Amniotic stem cell (primary cell): ENCODE measurements around the gene KBTBD3.
A peak's percentile ranks its signal among the peaks of the same experiment; 100 is the strongest.
"Not testable (repeated sequence)": the region's sequence is repeated elsewhere in the genome, so short reads cannot be mapped to it uniquely, and the experiment has no call there.

Source experiments
- DNase-seq: peaks from one replicate; lab custom pipeline; 2025; lab: John Stamatoyannopoulos, UW

KBTBD3 gene

GRCh38 chr11:106061954-106062949 is 14.9 kb downstream of the KBTBD3 start:
- DNase-seq: no peak

DNA sequence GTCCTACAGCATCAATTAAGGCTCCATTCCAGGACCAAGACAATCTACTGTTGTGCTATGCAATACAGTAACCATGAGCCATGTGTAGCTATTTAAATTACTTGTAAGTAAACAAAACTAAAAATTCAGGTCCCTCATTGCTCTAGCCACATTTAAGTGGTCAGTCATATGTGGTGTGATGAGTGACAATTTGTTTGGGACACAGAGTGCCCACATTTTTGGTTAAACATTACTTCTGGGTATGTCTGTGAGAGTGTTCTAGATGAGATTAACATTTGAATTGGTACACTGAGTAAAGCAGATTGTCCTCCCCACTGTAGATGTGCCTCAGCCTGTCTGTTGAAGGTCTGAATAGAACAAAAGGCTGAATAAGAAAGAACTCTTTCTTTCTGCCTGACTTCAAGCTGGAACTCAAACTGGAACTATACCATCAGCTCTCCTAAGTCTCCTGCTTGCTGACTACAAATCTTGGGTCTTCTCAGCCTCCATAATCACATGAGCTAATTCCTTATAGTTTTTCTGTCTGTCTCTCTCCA is 15.8 kb downstream of the KBTBD3 start:
- DNase-seq: no peak

DNA sequence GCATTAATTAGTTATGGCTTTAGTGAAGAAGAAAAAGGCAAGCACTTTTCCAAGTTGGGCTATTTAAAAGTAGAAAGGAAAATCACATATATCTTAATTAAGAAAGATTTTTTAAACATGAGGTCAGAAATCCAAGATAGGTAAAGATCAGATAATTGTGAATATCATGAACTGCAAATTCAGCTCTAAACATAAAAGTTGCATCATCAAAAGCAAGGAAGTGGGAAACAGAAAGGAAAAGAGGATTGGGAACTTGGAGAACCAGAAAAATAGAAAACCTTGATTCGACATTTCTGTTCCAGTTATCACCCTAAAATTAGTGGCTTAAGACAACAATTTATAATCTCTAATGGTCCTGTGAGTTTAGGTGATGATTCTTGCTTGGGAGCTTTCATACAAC is 17.5 kb downstream of the KBTBD3 start:
- DNase-seq: no peak

- DNase-seq: not testable (repeated sequence)
Measured at GRCh38 chr11:106058377-106058776, 18.8 kb downstream of the KBTBD3 start.

DNA sequence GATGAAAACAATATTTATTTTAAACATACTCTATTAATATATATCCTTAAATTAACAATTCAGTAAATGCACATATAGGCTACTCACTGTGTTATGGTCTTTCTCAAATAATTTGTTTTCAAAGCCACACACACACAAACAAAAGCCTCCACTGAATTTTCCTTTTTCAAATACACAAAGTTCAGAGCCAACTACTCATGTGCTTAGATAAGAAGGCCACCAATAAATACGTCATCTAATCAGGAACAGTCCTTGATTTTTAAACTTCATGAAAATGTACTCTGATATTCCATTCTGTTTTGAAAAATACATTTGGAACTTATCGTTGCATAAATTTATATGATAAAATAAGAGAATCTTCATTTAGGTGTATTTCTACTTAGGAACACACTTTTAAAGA is 26.0 kb downstream of the KBTBD3 start:
- DNase-seq: no peak

- DNase-seq: no peak
Measured at GRCh38 chr11:106049727-106050476, 27.2 kb downstream of the KBTBD3 start.

DNA sequence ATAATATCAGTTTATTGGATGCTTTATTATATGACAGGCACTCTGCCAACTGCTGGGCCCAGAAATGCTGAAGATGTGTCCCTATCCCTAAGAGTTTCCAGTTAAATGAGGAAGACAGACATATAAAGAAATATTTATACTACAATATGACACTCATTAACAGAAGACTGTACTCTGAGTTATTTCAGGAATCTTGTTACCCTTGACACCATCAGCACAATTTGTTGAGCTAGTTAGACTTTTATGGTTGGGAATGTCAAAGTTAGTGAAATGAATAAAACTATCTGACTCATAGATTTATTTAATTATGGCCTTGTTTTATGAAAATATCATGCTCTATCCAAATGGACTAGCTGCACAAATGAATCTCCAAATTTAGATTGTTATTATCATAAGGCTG is 29.5 kb downstream of the KBTBD3 start:
- DNase-seq: no peak

GRCh38 chr11:106043540-106043939 is 33.6 kb downstream of the KBTBD3 start:
- DNase-seq: no peak

DNA sequence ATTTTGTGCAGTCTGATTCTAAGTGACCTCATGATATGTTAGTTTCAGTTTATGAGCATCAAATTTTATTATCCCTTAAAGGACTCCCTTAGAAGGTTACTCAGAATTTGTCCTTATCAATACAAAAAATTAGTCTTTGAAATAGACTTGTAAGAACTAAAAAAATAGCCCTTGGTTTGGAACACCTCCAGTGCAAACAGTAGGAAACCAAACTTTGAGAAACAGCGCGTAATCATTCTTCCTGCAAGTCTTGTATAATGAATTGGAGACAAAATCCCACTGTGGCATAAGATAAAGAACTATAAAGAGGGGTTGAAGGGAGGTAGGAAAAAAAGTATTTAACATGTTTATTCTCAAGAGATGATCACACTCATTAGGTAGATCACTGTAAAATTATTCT is 44.3 kb downstream of the KBTBD3 start:
- no peak for DNase-seq

DNA sequence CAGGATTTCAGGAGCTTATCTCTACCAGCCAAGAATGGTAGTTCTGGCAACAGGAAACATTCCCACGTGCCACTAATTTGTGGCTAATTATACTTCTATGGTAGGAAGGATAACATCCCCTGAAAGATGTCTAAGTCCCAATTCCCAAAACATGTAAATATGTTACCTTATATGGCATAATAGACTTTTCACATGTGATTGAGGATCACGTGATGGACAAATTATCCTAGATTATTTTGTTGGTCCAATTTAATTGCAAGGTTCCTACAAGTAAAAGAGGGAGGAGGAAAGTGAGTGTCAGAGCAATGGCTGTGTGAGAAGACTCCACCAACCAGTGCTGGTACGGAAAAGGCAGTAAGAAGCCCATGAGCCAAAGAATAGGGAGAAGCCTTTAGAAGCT is 45.2 kb downstream of the KBTBD3 start:
- no peak for DNase-seq

- no peak for DNase-seq
Measured at GRCh38 chr11:106031202-106031810, 45.8 kb downstream of the KBTBD3 start.

- DNase-seq: no peak
Measured at GRCh38 chr11:106030609-106031008, 46.5 kb downstream of the KBTBD3 start.

DNA sequence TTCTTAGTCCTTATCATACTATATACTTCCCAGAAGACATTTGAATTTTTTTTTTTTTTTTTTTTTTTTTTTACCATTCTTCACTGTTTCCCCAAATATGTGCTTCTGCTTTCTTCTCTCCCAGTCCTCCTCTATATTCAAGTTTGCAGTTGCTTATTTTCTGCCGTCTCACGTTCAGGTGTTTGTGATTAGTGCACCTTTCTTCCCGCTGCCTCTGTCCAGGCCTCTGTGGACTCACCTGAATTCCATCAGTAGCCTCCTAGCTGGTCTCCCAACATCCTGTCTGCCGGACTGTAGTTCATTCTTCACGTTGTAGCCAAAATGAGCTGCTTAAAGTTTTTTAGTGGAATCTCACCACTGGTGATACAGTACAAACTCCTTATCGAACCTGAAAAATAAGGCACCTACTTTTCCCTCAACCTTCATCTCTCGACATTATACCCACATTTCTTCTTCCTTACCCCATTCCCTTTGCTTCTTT is 54.3 kb downstream of the KBTBD3 start:
- no peak for DNase-seq

DNA sequence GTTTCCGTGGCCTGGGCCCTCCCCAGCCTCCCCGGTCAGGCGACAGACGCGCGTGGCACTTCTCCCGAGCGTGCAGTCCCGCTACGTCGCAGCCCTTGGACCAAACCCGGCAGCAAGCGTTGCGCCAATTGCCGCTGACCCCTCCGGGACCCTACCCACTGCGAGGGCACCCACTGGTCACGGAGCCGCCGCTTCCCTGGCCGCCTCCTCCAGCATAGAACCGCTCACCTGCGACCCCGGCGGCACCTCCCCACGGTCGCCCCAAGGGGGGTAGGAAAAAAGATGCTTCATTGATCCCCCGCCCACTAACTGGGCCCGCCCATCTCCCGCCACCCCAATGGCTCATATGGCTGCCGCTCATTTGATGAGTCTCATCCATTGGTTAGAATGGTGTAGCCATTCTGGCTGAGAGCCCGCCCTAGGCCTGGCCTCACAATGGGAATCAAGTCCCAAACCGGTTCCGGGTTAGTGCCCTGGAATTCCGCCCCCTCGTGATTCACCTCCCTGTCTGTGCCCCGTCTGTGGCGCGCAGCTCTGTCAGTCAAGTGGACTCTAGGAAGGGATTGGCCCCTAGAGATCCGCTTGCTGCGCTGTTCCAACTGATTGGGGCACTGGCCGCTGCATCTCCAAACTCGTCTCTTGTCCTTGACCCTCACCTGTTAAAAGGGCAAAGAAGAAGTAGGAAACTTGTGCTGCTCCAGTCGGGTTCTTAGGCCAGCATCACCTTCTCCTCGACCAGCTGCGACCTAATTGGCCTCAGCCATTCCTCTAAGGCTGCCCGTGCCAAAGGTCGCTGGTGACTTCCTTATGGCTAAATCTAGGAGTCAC is 55.0 kb downstream of the KBTBD3 start, which contains the start of gene MSANTD4:
TSS of gene MSANTD4 (minus strand) at position 274 of the 828 bp plus-strand sequence. CDS start 11,323 bp downstream, outside the sequence.
- peak; percentile 99 for DNase-seq

DNA sequence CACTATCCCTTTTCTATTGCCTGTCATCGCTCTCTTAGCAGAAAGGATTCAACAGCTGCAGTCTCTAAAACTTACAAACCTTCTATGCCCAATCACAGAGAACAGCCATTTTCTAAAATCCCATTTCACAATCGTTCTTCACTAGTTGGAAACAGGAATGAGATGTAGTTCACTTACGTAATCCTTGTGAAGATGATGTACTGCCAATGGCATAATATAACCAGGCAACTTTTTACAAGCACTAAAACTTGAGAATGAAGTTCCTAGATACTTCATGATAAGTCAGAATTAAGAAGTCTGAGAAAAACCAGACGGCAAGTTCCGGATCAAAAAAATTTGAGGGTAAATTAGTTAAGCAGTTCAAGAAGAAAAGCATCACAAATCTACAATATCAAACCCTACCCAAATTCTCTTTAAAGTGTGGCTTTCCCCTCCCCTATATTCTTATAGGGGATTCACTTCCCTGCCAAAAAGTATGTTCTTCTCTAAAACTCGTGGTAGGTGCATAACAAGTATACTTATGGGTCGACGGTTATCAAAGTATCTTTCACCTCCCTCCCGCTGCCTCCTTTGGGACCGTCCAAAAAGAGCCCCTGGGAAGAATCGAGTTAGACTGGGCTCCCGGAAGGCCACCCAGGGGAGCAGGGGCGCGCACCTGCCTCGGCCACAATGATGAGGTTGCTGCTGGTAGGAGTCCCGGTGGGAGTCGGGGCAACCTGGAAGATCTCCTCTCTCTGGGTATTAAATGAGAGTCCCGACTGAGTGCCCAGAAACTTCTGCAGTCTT is 55.8 kb downstream of the KBTBD3 start:
- no peak for DNase-seq

DNA sequence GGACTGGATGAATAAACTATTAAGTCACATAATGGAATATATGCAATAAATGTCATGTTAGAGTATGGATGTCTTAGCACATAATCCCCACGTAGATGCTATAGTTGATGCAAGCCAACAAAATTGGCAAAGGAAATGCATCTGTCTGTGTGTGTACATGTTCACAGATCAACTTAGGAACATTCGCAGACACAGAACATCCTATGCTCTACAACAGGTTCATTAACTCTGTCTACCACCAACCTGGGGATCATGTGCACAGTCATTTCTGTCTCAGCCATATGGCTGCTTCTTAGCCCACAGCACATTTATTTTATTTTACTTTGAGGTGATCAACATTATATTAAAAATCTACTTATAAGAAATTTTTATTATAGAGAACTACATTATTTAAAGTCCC is 60.1 kb downstream of the KBTBD3 start:
- DNase-seq: no peak

DNA sequence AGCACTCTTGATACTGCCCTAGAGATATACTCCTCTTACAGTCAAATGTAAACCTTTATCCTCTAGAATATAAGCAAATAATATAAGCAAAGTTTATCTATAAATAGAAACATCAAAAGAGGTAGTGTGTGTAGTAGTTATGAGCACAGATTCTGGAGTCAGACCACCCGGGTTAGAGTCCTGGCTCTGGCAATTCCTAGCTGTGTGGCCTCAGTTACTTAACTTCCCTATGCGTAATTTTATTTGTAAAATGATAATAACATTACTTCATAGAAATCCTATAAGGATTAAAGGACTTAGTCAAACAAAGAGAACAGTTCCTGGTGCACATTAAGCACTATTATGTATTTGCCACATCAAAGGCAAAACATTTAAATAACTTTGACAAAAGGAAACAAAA is 62.1 kb downstream of the KBTBD3 start:
- DNase-seq: no peak

- no peak for DNase-seq
Measured at GRCh38 chr11:106014620-106015019, 62.5 kb downstream of the KBTBD3 start.

- no peak for DNase-seq
Measured at GRCh38 chr11:106014035-106014434, 63.1 kb downstream of the KBTBD3 start.

DNA sequence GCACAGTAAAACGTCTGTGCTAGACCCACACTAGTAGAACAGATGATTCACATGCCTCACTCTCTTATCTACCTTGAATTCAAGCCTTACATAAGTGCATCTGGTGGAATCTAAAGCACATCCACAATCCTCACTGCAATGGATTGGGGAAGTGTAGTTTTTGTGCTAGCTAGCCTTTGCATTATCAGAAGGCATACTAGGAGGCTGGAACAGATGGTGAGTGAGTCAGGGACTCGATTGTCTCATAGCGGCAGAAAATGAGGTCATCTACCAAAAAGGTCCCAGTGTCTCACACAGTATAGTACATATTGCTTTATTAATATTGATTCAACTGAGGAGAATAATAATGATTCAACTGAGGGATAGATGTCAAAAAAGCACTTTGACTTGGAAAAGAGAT is 64.4 kb downstream of the KBTBD3 start:
- no peak for DNase-seq
